GM12892 (cell line): ENCODE results near the gene HCRTR2.
"Not testable (repeated sequence)": the region's sequence is repeated elsewhere in the genome, so short reads cannot be mapped to it uniquely, and the experiment has no call there.

Source experiments
- DNase-seq: peaks from one replicate; pipeline ENCODE4 v3.0.0; 2011; ENCODE audit not compliant: insufficient read length
- FAIRE-seq: peaks from 2 replicates; lab custom pipeline; 2011; peaks lifted over from hg19 to GRCh38; lab: Jason Lieb, UNC
- POLR2A ChIP-seq: IDR thresholded peaks from 2 replicates; pipeline ENCODE4 v1.6.1; 2011; ENCODE audit warnings: low read depth, low read length, control low read depth
- POLR2AphosphoS5 ChIP-seq: IDR thresholded peaks from 2 replicates; pipeline ENCODE4 v1.6.1; 2011; ENCODE audit warnings: low read depth, low read length, control low read depth
- TAF1 ChIP-seq: IDR thresholded peaks from 2 replicates; pipeline ENCODE4 v1.6.1; 2011; ENCODE audit warnings: low read depth, mild to moderate bottlenecking, control low read depth, low read length, borderline replicate concordance

The HCRTR2 gene

GRCh38 chr6:55176958-55177357 lies 2.6 kb downstream of the HCRTR2 start:
- DNase-seq (no peak), FAIRE-seq (no peak)
- TF ChIP-seq POLR2A (no peak), TAF1 (no peak), POLR2AphosphoS5 (no peak)

- FAIRE-seq (no peak), DNase-seq (no peak)
- TF ChIP-seq POLR2AphosphoS5 = no peak
These were observed 5.9 kb downstream of the HCRTR2 start for GRCh38 chr6:55180258-55180657.

- DNase-seq (no peak), FAIRE-seq (no peak)
- TF ChIP-seq POLR2A (no peak), TAF1 (no peak), POLR2AphosphoS5 (no peak)
These were observed 7.8 kb downstream of the HCRTR2 start for GRCh38 chr6:55182016-55182650.

GRCh38 chr6:55184782-55185530 lies 10.6 kb downstream of the HCRTR2 start:
- FAIRE-seq = no peak

GRCh38 chr6:55198715-55199114 lies 24.4 kb downstream of the HCRTR2 start:
- DNase-seq (no peak), FAIRE-seq (no peak)
- TF ChIP-seq POLR2AphosphoS5 = no peak

More at GRCh38 chr6:55184782-55185530, 10.6 kb downstream of the HCRTR2 start:
- no peak for DNase-seq
- TF ChIP-seq POLR2AphosphoS5 = no peak
- TF ChIP-seq TAF1 = no peak
- no peak for TF ChIP-seq POLR2A

GRCh38 chr6:55199239-55199638 lies 24.9 kb downstream of the HCRTR2 start:
- TF ChIP-seq POLR2AphosphoS5 = no peak
- TF ChIP-seq POLR2A = no peak
- no peak for TF ChIP-seq TAF1
- FAIRE-seq (no peak), DNase-seq (no peak)

GRCh38 chr6:55208478-55209458 lies 34.5 kb downstream of the HCRTR2 start:
- TF ChIP-seq POLR2A (no peak), POLR2AphosphoS5 (no peak), TAF1 (no peak)
- DNase-seq = no peak
- FAIRE-seq = no peak

- TF ChIP-seq POLR2AphosphoS5 = no peak
- no peak for TF ChIP-seq TAF1
- TF ChIP-seq POLR2A = no peak
- FAIRE-seq (no peak), DNase-seq (no peak)
These were observed 36.6 kb downstream of the HCRTR2 start for GRCh38 chr6:55210952-55211351.

GRCh38 chr6:55212156-55212555 lies 37.8 kb downstream of the HCRTR2 start:
- FAIRE-seq = no peak
- no peak for TF ChIP-seq POLR2A

GRCh38 chr6:55220961-55221360 lies 46.6 kb downstream of the HCRTR2 start:
- TF ChIP-seq POLR2A (no peak), POLR2AphosphoS5 (no peak)
- DNase-seq (no peak), FAIRE-seq (no peak)

More at GRCh38 chr6:55212156-55212555, 37.8 kb downstream of the HCRTR2 start:
- DNase-seq = no peak

- FAIRE-seq (no peak), DNase-seq (no peak)
- TF ChIP-seq POLR2A = no peak
- TF ChIP-seq POLR2AphosphoS5 = no peak
- no peak for TF ChIP-seq TAF1
These were observed 53.5 kb downstream of the HCRTR2 start for GRCh38 chr6:55227862-55228261.

GRCh38 chr6:55239099-55239498 lies 64.8 kb downstream of the HCRTR2 start:
- DNase-seq (no peak), FAIRE-seq (no peak)
- TF ChIP-seq TAF1 (no peak), POLR2A (no peak), POLR2AphosphoS5 (no peak)

GRCh38 chr6:55240975-55241605 lies 66.8 kb downstream of the HCRTR2 start:
- not testable (repeated sequence) for FAIRE-seq

More at GRCh38 chr6:55240975-55241605, 66.8 kb downstream of the HCRTR2 start:
- DNase-seq = not testable (repeated sequence)
